ENCODE measurements around the gene C9orf50.

The C9orf50 gene

DNA sequence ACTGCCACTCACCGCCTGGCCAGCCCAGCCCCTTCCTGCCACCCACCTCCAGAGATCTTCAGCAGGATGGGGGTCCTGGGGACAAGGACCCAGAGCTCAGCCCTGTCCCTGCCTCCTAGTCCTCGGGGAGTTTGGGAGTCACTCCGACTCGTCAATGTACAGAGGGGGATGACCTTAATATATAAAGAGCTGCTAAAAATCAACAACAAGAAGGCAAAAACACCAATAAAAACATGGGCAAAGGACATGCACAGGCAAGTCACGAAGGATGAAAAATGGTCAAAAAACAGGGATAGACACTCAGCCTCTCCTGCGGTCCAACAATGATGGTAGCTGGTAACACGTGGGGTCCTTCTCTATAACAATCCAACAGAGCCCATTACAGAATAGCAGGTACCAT is 25.8 kb upstream of the C9orf50 start:
- FAIRE-seq (no peak), DNase-seq (ENCODE audit: insufficient read length) (no peak)
- TF ChIP-seq POLR2A (IDR thresholded peaks at IDR 0.05; ENCODE audit: low read depth, low read length) (no peak), POLR2AphosphoS5 (IDR thresholded peaks at IDR 0.05; ENCODE audit: low read depth, low read length) (no peak), TAF1 (IDR thresholded peaks at IDR 0.05; ENCODE audit: borderline replicate concordance, low read depth, low read length) (no peak)

DNA sequence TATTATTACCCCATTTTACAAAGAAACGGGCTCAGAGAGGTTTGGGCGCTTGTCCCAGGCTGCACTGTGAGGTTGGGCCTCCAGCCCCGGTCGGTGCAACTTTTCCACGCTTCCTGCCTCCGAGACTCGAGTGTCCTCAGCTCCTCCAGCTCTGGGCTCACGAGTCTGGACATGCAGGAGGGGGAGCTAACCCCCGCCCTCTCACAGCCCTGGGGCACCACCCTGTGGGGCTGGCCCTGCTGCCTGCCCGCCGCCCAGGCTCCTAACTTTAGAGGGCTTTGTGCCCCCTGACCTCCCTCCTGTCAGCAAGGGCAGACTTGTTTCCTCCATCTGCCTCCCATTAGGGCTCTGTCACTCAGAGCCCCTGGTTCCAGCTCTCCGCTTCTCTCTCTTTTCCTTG is 25.4 kb upstream of the C9orf50 start:
- no peak for TF ChIP-seq TAF1 (IDR thresholded peaks at IDR 0.05; ENCODE audit: borderline replicate concordance, low read depth, low read length)
- no peak for TF ChIP-seq POLR2A (IDR thresholded peaks at IDR 0.05; ENCODE audit: low read depth, low read length)
- TF ChIP-seq POLR2AphosphoS5 (IDR thresholded peaks at IDR 0.05; ENCODE audit: low read depth, low read length) = no peak
- DNase-seq (ENCODE audit: insufficient read length) (no peak), FAIRE-seq (no peak)

DNA sequence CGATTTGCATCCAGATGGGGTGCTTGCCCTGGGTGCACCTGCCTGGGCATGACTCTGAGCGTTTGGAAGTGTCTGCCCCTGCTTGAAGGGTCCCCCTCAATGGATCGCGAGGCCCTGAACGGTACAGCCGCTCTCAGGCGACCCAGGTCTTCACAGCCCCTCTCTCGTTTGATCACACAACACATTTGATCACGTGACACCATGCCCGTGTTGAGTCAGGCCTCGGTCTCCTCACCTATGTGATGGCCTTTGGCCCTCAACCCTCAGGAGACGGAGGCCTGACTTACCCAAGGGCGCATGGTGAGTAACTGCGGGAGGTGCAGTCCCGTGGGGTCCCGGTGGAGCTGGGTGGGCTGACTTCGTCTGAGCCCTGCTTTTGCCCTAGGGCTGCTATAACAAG is 24.0 kb upstream of the C9orf50 start:
- TF ChIP-seq TAF1 (IDR thresholded peaks at IDR 0.05; ENCODE audit: borderline replicate concordance, low read depth, low read length) = no peak
- TF ChIP-seq POLR2A (IDR thresholded peaks at IDR 0.05; ENCODE audit: low read depth, low read length) = no peak
- no peak for TF ChIP-seq POLR2AphosphoS5 (IDR thresholded peaks at IDR 0.05; ENCODE audit: low read depth, low read length)
- DNase-seq (ENCODE audit: insufficient read length) = no peak
- no peak for FAIRE-seq

DNA sequence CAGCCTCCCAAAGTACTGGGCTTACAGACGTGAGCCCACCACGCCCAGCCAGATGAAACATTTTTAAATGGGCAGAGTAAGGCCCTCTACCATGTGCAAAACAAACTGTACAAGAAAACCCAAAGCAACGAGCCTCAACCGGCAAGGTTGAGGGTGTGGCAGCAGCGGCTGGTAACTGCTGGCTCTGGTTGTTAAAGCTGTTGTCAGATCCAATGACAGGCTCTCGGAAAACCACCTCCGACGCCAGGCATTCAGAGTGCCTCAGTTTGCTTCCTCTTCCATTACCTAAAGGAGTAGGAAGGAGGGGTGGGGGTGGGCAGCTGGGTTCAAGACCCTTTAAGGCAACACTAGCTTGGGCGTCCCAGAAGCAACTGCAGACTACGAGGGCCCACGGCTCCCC is 23.5 kb upstream of the C9orf50 start:
- TF ChIP-seq POLR2A (IDR thresholded peaks at IDR 0.05; ENCODE audit: low read depth, low read length) (no peak), TAF1 (IDR thresholded peaks at IDR 0.05; ENCODE audit: borderline replicate concordance, low read depth, low read length) (no peak), POLR2AphosphoS5 (IDR thresholded peaks at IDR 0.05; ENCODE audit: low read depth, low read length) (no peak)
- DNase-seq (ENCODE audit: insufficient read length) (no peak), FAIRE-seq (no peak)

DNA sequence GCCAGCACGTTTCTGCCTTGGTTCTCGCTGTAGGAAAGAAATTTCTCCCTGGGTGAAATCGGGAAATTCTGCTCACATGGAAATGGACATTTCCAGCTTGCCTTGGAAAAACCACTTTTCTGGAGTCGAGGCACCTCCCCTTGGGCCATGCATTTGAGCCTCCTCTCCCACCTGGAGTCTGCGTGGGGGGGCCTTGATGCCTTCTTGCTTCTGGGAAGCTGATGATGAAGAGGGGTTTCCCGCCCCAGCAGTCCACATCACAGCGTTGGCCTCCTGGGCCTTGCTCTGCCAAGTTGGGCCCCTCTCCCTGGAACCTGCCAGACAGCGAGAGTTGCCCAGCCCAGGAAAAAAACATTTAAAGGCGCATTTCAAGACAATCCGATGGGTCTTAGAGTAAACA is 22.8 kb upstream of the C9orf50 start:
- DNase-seq (ENCODE audit: insufficient read length) = no peak
- FAIRE-seq = no peak
- no peak for TF ChIP-seq POLR2A (IDR thresholded peaks at IDR 0.05; ENCODE audit: low read depth, low read length)

DNA sequence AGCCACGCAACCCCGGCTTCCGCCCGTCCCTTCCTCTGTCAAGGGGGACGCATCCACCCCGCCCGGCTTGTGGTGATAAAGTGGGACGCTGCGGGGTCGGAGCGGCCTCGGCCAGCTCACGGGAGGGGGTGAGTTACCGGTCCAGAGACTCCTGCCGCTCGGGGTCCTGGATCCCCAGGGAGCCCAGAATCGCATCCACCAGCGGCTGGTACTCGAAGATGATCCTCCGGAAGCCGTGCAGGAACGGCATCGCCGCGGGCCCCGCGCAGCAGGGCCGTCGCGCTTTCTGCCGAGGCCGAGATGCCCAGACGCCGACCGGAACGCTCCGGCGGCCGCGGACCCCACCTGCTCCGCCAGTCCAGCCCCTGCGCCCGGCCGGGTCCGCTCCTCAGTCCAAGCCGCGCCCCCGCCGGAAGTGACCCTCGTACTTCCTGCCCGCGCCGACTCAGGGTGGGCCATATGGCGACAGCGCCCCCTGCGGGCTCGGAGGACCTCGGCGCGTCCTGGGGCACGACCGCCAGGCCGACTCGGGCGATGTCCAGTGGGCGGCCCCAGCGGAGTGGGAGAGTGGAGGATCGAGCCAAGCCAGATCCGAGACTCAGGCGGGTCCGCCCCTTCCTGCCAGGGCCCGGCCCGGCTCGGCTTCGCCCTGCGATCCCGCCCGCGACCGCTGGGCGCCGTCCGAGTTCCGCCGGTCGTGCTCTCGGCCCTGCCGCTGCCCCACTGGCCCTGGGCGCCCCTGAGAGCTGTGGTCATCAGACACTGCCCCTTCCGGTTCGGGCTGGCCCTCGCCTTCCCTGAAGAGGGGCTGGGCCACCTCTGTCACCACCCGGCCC is 21.1 kb upstream of the C9orf50 start, which contains the start of gene ASB6:
ASB6 (minus strand) TSS at position 402 of the 836 bp plus-strand sequence; CDS start at position 250, 152 bp downstream.
- TF ChIP-seq TAF1 (IDR thresholded peaks at IDR 0.05; ENCODE audit: borderline replicate concordance, low read depth, low read length) (peak; percentile 27; the same call in 1 of the 2 replicates), POLR2AphosphoS5 (IDR thresholded peaks at IDR 0.05; ENCODE audit: low read depth, low read length) (peak; percentile 72), POLR2A (IDR thresholded peaks at IDR 0.05; ENCODE audit: low read depth, low read length) (peak; percentile 86; the same call in 1 of the 2 replicates)
- FAIRE-seq (peak; percentile 99), DNase-seq (ENCODE audit: insufficient read length) (peak; percentile 100)

DNA sequence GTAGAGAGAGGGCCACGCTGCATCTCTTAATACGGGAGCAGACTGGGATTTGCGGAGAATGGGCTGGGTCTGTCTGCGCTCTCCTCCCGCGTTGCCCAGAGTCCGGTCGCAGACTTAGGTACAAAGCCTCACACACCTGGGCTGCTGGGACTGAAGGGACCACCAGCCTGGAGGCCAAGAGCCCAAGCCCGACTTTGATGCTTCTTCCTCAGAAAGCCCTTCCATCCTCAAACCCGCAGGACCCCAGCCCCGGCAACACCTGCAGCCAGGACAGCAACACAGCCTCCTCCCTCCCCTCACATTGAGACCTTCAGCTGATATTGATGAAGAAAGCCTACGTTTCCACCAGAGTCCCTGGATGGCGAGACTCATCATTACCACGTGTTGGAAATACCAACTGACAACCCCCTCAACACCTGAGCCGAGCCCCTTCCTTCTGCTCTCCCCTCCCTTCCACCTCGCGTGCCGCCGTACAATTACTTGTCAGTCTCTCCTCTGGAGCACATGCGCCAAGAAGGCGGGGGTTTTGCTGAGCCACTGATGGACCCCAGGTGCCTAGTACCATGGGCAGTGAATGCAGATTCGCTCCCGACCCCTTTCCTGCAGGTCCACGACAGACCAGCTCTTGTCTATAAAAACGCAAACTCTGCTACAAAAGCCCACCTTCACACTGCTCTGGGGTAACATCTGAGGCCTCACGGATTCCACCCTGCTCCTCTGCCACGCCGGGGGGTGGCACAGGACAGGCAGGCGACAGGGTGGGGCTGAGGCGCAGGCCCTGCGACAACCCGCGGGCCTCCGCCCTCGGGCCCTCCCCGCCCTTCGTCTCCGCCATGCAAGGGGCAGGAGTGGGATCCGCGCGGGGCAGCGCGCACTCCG is 20.2 kb upstream of the C9orf50 start:
- TF ChIP-seq TAF1 (IDR thresholded peaks at IDR 0.05; ENCODE audit: borderline replicate concordance, low read depth, low read length) (no peak), POLR2A (IDR thresholded peaks at IDR 0.05; ENCODE audit: low read depth, low read length) (no peak), POLR2AphosphoS5 (IDR thresholded peaks at IDR 0.05; ENCODE audit: low read depth, low read length) (no peak)
- DNase-seq (ENCODE audit: insufficient read length) (no peak), FAIRE-seq (no peak)

DNA sequence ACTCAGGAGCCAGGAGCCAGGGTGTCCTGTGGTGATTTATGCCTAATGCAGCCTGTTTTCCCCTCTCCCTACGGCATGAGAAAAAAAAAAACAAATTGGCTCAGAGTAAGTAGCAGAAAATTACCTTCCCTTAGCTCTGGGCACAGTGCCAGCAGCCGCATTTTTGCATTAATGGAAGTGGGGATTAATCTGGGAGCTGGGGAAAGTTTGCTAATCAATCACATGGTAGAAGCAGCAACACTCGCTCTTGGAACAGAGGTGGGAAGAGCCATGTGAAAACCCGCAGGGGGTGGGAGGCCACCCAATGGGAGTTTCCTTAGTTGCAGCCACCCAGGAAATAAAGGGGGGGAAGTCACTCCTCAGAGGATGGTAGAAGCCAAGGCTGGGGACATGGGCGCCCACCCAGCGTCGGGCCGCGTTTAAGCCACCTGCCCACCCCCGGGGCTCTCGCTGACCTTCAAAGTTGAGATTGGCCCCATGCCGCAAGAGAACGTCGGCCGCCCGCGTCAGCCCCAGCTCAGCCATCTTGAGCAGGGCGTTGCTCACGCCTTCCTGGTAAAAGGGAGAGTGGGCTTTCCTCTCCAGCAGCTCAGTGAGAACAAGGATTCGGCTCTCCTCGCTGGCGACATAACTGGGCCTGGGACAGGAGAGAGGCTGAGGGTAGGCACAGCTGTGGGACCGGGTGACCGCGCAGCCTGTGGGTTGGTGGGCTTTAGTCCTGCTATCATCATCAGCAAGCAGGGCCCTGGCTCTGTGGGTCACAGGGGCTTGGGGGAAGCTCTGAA is 19.4 kb upstream of the C9orf50 start:
- TF ChIP-seq POLR2AphosphoS5 (IDR thresholded peaks at IDR 0.05; ENCODE audit: low read depth, low read length) = no peak
- TF ChIP-seq POLR2A (IDR thresholded peaks at IDR 0.05; ENCODE audit: low read depth, low read length) = no peak
- no peak for TF ChIP-seq TAF1 (IDR thresholded peaks at IDR 0.05; ENCODE audit: borderline replicate concordance, low read depth, low read length)
- FAIRE-seq (no peak), DNase-seq (ENCODE audit: insufficient read length) (no peak)

DNA sequence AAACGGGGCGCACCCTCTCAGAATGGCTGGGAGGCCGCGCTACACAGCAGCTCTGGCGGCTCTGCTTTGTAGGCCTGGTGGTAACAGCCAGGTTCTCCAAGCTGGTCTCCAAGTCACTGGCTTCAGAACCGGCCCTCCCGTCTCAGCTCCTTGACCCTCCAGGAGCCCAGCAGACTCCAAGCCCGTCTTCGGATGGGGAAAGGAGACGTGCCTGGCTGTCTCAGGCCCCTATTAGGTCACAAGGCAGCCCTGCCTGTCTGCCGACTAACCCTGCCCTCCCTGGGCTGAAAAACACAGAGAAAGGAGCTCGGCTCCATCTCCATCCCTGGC is 18.8 kb upstream of the C9orf50 start:
- TF ChIP-seq TAF1 (IDR thresholded peaks at IDR 0.05; ENCODE audit: borderline replicate concordance, low read depth, low read length) (no peak), POLR2AphosphoS5 (IDR thresholded peaks at IDR 0.05; ENCODE audit: low read depth, low read length) (no peak), POLR2A (IDR thresholded peaks at IDR 0.05; ENCODE audit: low read depth, low read length) (no peak)
- DNase-seq (ENCODE audit: insufficient read length) (no peak), FAIRE-seq (no peak)

DNA sequence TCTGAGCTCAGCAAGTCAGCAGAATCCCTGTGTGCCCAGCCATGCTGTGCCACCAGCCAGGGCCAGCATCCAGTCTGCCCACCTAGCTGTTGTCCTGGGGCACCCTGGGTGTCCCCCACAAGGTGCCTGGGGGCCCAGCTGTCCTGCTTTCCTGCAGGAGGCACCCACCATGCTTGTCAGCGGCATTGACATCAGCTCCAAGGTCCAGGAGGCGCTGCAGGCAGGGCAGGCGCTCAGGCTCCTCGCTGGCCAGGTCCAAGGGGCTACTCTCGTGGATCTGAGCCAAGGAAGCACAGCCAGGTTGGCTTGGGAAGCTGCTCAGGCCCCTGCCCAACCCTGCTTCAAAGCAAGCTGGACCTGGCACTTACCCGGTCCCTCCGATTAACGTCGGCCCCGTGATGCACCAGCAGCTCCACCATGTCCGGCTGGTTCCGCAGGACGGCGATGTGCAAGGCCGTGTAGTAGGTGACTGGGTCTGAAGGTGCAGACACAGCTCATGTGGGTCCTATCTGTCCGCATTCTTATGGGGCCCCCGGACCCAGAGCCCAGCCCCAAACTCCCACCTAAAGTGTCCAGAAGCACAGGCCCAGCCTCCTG is 18.2 kb upstream of the C9orf50 start:
- TF ChIP-seq TAF1 (IDR thresholded peaks at IDR 0.05; ENCODE audit: borderline replicate concordance, low read depth, low read length) = no peak
- TF ChIP-seq POLR2A (IDR thresholded peaks at IDR 0.05; ENCODE audit: low read depth, low read length) = no peak
- no peak for TF ChIP-seq POLR2AphosphoS5 (IDR thresholded peaks at IDR 0.05; ENCODE audit: low read depth, low read length)
- no peak for FAIRE-seq

More for the DNA sequence above, 18.2 kb upstream of the C9orf50 start:
- DNase-seq (ENCODE audit: insufficient read length) = no peak
